NCI-H2029 treated with DMSO at 0.1 percent for 48 hours (cell line): ENCODE data around the gene ZNF91.
"Not testable (repeated sequence)": the region's sequence is repeated elsewhere in the genome, so short reads cannot be mapped to it uniquely, and the experiment has no call there.

Source experiments
- DNase-seq: peaks from one replicate; lab custom pipeline; 2025; lab: John Stamatoyannopoulos, UW

ZNF91 gene

GRCh38 chr19:23318941-23319340 lies 76.3 kb downstream of the ZNF91 start:
- DNase-seq, result not testable (repeated sequence)

GRCh38 chr19:23318143-23318542 lies 77.1 kb downstream of the ZNF91 start:
- DNase-seq, result no peak

GRCh38 chr19:23315286-23315685 lies 80.0 kb downstream of the ZNF91 start:
- DNase-seq, result no peak

- DNase-seq, result no peak
Observed at GRCh38 chr19:23314505-23315251, 80.6 kb downstream of the ZNF91 start.

DNA sequence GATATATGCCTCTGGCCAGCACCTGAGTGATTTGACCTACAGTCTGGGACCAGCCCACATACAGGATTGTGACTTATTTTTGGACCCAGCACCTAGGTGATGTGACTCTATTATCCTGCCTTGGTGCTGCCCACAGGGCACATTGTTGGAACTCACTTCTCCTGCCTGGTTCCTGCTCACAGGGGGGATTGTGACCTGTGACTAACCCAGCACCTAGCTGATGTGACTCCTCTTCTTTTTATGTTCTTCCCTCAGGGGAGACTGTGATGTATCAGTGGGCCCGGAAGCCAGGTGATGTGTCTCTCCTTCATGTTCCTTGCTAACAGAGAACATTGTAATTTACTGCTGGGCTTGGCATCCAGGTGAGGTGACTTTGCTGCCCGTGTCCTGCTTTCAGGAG lies 82.1 kb downstream of the ZNF91 start:
- no peak for DNase-seq

GRCh38 chr19:23312515-23312914 lies 82.8 kb downstream of the ZNF91 start:
- DNase-seq, result no peak

- DNase-seq, result no peak
Observed at GRCh38 chr19:23311551-23311950, 83.7 kb downstream of the ZNF91 start.

- no peak for DNase-seq
Observed at GRCh38 chr19:23310729-23311211, 84.5 kb downstream of the ZNF91 start.

- DNase-seq, result no peak
Observed at GRCh38 chr19:23309926-23310325, 85.3 kb downstream of the ZNF91 start.

DNA sequence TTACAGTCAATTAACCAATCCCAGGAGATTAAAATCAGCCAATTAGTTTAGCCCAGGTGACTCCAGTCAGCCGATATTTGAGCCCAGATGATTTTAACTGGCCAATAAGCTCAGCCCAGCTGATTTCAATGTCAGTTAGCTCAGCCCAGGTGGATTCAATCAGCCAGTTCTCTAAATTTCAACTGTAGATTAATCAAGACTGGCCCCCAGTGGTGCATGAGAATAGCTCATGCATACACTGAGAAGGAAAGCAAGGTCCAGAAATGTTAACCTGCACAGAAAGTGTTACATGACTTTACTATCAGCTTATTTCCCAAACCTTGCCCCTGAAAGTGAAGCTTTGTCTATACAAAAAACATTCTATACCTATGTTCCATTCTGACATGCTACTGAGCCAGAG lies 89.7 kb downstream of the ZNF91 start:
- no peak for DNase-seq

GRCh38 chr19:23304238-23304637 lies 91.0 kb downstream of the ZNF91 start:
- no peak for DNase-seq

DNA sequence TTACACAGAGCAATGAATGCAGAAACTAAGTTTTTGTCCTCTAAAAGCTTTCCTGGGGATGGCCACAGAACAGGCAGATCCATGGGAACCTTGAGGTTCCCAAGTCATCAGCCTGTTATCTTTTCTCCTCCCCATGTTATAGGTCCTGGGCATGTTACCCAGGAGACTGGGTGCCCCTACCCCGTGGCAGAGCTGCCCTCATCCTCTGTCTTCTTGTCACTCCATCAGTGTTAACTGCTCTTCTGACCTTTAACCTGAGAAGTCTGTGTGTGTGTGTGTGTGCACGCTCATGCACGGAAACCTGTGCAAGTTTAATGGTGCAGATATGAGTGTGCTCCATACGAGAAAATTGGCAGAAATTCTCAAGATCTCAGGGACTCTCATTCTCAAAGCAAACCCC lies 101.1 kb downstream of the ZNF91 start:
- no peak for DNase-seq

DNA sequence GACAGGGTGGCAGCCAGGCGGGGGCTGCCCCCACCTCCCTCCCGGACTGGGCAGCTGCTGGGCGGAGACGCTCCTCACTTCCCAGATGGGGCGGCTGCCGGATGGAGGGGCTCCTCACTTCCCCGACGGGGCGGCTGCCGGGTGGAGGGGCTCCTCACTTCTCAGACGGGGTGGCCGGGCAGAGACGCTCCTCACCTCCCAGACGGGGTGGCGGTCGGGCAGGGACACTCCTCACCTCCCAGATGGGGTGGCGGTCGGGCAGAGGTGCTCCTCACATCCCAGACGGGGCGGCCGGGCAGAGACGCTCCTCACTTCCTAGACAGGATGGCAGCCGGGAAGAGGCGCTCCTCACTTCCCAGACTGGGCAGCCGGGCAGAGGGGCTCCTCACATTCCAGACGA lies 105.3 kb downstream of the ZNF91 start:
- DNase-seq, result not testable (repeated sequence)
